ENCODE results near the gene MICAL1.
A peak's percentile ranks its signal among the peaks of the same experiment; 100 is the strongest.

MICAL1 gene

GRCh38 chr6:109455437-109456110, at the start of gene MICAL1:
Gene MICAL1, minus strand, starts transcription at chr6:109455772. Its CDS starts 1,576 bp downstream, at chr6:109454196.
- DNase-seq (ENCODE audit: low spot score), result peak; percentile 84

- no peak for DNase-seq (ENCODE audit: low spot score)
These were observed 48.0 kb upstream of the MICAL1 start for GRCh38 chr6:109503327-109504224.

- DNase-seq (ENCODE audit: low spot score), result no peak
These were observed 43.4 kb upstream of the MICAL1 start for GRCh38 chr6:109498936-109499335.

GRCh38 chr6:109498052-109498451, 42.5 kb upstream of the MICAL1 start:
- DNase-seq (ENCODE audit: low spot score), result no peak

GRCh38 chr6:109496036-109496772, 40.6 kb upstream of the MICAL1 start:
- DNase-seq (ENCODE audit: low spot score), result no peak

GRCh38 chr6:109493865-109494264, 38.3 kb upstream of the MICAL1 start:
- DNase-seq (ENCODE audit: low spot score), result no peak

GRCh38 chr6:109491207-109491938, 35.8 kb upstream of the MICAL1 start:
- DNase-seq (ENCODE audit: low spot score), result no peak

- DNase-seq (ENCODE audit: low spot score), result no peak
These were observed 35.1 kb upstream of the MICAL1 start for GRCh38 chr6:109490713-109491112.

GRCh38 chr6:109488001-109488400, 32.4 kb upstream of the MICAL1 start:
- DNase-seq (ENCODE audit: low spot score), result no peak

GRCh38 chr6:109486068-109486467, 30.5 kb upstream of the MICAL1 start:
- DNase-seq (ENCODE audit: low spot score), result no peak

- no peak for DNase-seq (ENCODE audit: low spot score)
These were observed 29.8 kb upstream of the MICAL1 start for GRCh38 chr6:109485266-109485935.

- DNase-seq (ENCODE audit: low spot score), result no peak
These were observed 28.6 kb upstream of the MICAL1 start for GRCh38 chr6:109484122-109484521.

- no peak for DNase-seq (ENCODE audit: low spot score)
These were observed 28.1 kb upstream of the MICAL1 start for GRCh38 chr6:109483735-109484057.

GRCh38 chr6:109482905-109483734, 27.5 kb upstream of the MICAL1 start, which contains the start of gene ZBTB24:
Gene ZBTB24, minus strand, starts transcription at chr6:109483219. Its CDS starts 1,193 bp downstream, at chr6:109482026.
- peak; percentile 93 for DNase-seq (ENCODE audit: low spot score)

- DNase-seq (ENCODE audit: low spot score), result no peak
These were observed 25.5 kb upstream of the MICAL1 start for GRCh38 chr6:109480993-109481480.

GRCh38 chr6:109478841-109479624, 23.5 kb upstream of the MICAL1 start:
- DNase-seq (ENCODE audit: low spot score), result no peak

- no peak for DNase-seq (ENCODE audit: low spot score)
These were observed 22.7 kb upstream of the MICAL1 start for GRCh38 chr6:109478222-109478805.

- DNase-seq (ENCODE audit: low spot score), result no peak
These were observed 22.2 kb upstream of the MICAL1 start for GRCh38 chr6:109477725-109478124.

GRCh38 chr6:109477184-109477583, 21.6 kb upstream of the MICAL1 start:
- no peak for DNase-seq (ENCODE audit: low spot score)
